Lower leg skin (tissue), 3 donors: ENCODE data around the gene USP26.
"Not testable (repeated sequence)": the region's sequence is repeated elsewhere in the genome, so short reads cannot be mapped to it uniquely, and the experiment has no call there.

Experiments used
- POLR2A ChIP-seq, 2 donors: fragments of 450-650 bp; IDR thresholded peaks; one replicate each; pipeline ENCODE4 v1.6.1; 2016 to 2017; ENCODE audit warnings: antibody characterized with exemption in 2 of 2, mild to moderate bottlenecking in 1 of 2, moderate library complexity in 1 of 2
- TF ChIP-seq, protein P1 (sequence below), 3 donors: fragments of 450-650 bp; IDR thresholded peaks; one replicate each; pipeline ENCODE4 v1.5.1; 2016; ENCODE audit warnings: antibody characterized with exemption in 3 of 3, mild to moderate bottlenecking in 3 of 3, moderate library complexity in 2 of 3

DNA sequence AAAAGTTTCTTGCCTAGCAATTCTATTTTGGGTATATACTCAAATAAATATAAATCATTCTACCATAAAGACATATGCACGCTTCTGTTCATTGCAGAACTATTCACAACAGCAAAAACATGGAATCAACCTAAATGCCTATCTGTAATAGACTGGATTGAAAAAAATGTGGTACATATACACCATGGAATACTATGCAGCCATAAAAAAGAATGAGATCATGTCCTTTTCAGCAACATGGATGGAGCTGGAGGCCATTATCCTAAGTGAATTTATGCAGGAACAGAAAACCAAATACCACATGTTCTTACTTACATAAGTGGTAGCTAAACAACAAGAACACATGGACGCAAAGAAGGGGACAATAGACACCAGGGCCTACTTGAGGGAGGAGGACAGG is 116.9 kb downstream of the USP26 start:
- TF ChIP-seq, protein P1, sequence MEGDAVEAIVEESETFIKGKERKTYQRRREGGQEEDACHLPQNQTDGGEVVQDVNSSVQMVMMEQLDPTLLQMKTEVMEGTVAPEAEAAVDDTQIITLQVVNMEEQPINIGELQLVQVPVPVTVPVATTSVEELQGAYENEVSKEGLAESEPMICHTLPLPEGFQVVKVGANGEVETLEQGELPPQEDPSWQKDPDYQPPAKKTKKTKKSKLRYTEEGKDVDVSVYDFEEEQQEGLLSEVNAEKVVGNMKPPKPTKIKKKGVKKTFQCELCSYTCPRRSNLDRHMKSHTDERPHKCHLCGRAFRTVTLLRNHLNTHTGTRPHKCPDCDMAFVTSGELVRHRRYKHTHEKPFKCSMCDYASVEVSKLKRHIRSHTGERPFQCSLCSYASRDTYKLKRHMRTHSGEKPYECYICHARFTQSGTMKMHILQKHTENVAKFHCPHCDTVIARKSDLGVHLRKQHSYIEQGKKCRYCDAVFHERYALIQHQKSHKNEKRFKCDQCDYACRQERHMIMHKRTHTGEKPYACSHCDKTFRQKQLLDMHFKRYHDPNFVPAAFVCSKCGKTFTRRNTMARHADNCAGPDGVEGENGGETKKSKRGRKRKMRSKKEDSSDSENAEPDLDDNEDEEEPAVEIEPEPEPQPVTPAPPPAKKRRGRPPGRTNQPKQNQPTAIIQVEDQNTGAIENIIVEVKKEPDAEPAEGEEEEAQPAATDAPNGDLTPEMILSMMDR (IDR thresholded peaks at IDR 0.05), result not testable (repeated sequence)
- not testable (repeated sequence) for TF ChIP-seq POLR2A (IDR thresholded peaks at IDR 0.05)
